GM18507 (cell line): ENCODE data around the gene MRPL11.
"Not testable (repeated sequence)": the region's sequence is repeated elsewhere in the genome, so short reads cannot be mapped to it uniquely, and the experiment has no call there.

Experiments used
- DNase-seq: peaks from one replicate; pipeline ENCODE4 v3.0.0; 2011; ENCODE audit warnings: low read depth; ENCODE audit not compliant: insufficient read length; ENCODE audit errors: extremely low spot score
- FAIRE-seq: peaks from 2 replicates; lab custom pipeline; 2011; peaks lifted over from hg19 to GRCh38; lab: Jason Lieb, UNC

Gene MRPL11

GRCh38 chr11:66467756-66468155, 29.1 kb upstream of the MRPL11 start:
- FAIRE-seq, result no peak

GRCh38 chr11:66467034-66467659, 28.5 kb upstream of the MRPL11 start:
- FAIRE-seq (no peak), DNase-seq (no peak)

More at GRCh38 chr11:66467756-66468155, 29.1 kb upstream of the MRPL11 start:
- DNase-seq, result no peak

GRCh38 chr11:66466225-66467033, 27.8 kb upstream of the MRPL11 start, which contains the start of gene PELI3:
Gene PELI3 (plus strand): TSS chr11:66466905. CDS start chr11:66468129, 1,224 bp downstream.
- peak; percentile 89 for FAIRE-seq
- DNase-seq, result peak; percentile 98

GRCh38 chr11:66465373-66466224, 27.0 kb upstream of the MRPL11 start:
- FAIRE-seq, result no peak
- DNase-seq, result no peak

- DNase-seq (no peak), FAIRE-seq (no peak)
Measured at GRCh38 chr11:66464916-66465315, 26.3 kb upstream of the MRPL11 start.

- FAIRE-seq, DNase-seq: not testable (repeated sequence)
Measured at GRCh38 chr11:66464116-66464515, 25.5 kb upstream of the MRPL11 start.

- FAIRE-seq (no peak), DNase-seq (no peak)
Measured at GRCh38 chr11:66462911-66463310, 24.3 kb upstream of the MRPL11 start.

- FAIRE-seq, result no peak
- no peak for DNase-seq
Measured at GRCh38 chr11:66462010-66462409, 23.4 kb upstream of the MRPL11 start.

GRCh38 chr11:66459138-66459778, 20.6 kb upstream of the MRPL11 start:
- DNase-seq (no peak), FAIRE-seq (peak; percentile 26)

- DNase-seq (no peak), FAIRE-seq (no peak)
Measured at GRCh38 chr11:66457826-66458225, 19.2 kb upstream of the MRPL11 start.

- FAIRE-seq, result no peak
- DNase-seq, result no peak
Measured at GRCh38 chr11:66454828-66455227, 16.2 kb upstream of the MRPL11 start.

GRCh38 chr11:66454247-66454646, 15.6 kb upstream of the MRPL11 start:
- FAIRE-seq, result no peak
- no peak for DNase-seq

GRCh38 chr11:66451663-66452062, 13.0 kb upstream of the MRPL11 start:
- FAIRE-seq (no peak), DNase-seq (no peak)

- no peak for DNase-seq
- FAIRE-seq, result no peak
Measured at GRCh38 chr11:66450560-66450959, 11.9 kb upstream of the MRPL11 start.

GRCh38 chr11:66448523-66448922, 9.9 kb upstream of the MRPL11 start:
- DNase-seq (no peak), FAIRE-seq (no peak)

- no peak for FAIRE-seq
Measured at GRCh38 chr11:66447012-66447411, 8.4 kb upstream of the MRPL11 start.

GRCh38 chr11:66443602-66444001, 5.0 kb upstream of the MRPL11 start:
- FAIRE-seq (no peak), DNase-seq (no peak)

More at GRCh38 chr11:66447012-66447411, 8.4 kb upstream of the MRPL11 start:
- DNase-seq, result no peak

GRCh38 chr11:66440940-66441282, 2.3 kb upstream of the MRPL11 start:
- not testable (repeated sequence) for FAIRE-seq

GRCh38 chr11:66440101-66440939, 1.7 kb upstream of the MRPL11 start:
- DNase-seq, FAIRE-seq: not testable (repeated sequence)

More at GRCh38 chr11:66440940-66441282, 2.3 kb upstream of the MRPL11 start:
- DNase-seq, result not testable (repeated sequence)
